ENCODE results near the gene ASAP2.
"Not testable (repeated sequence)": the region's sequence is repeated elsewhere in the genome, so short reads cannot be mapped to it uniquely, and the experiment has no call there.

The ASAP2 gene

DNA sequence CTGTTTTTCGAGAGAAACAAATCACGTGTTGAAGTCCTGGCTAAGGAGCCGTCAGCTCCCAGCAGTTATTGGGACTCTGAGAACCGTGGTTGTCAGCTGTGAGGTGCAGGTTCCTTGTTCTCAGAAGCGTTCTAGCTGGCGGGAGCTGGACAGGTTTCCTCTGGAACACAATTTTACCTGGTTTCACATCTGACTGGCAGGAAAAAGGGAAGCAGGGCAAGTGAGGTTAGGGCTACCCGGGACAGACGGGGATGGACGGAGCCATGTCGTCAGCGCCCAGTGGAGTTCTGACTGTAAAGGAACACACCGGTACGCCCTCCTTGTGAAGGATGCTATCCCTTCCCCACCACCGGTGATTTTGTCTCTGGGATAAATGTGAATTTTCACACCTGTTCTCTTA, 190.6 kb downstream of the ASAP2 start:
- Histone ChIP-seq H3K27ac (ENCODE audit: insufficient read depth, low read depth, low read length, poor library complexity, severe bottlenecking) (no peak overlapping the region), H3K4me1 (ENCODE audit: control insufficient read depth, insufficient read depth, low read length) (peaks cover 15% of the 10 kb centered on the region), H3K36me3 (ENCODE audit: control insufficient read depth, insufficient read depth, low read length) (peaks cover 4% of the 10 kb centered on the region), H3K27me3 (ENCODE audit: control insufficient read depth, insufficient read depth, low read length, poor library complexity, severe bottlenecking) (no peaks in the 10 kb centered on the region), H3K4me3 (ENCODE audit: insufficient read depth, low read depth, low read length) (no peak overlapping the region), H3K9me3 (ENCODE audit: control insufficient read depth, low read length) (no peaks in the 10 kb centered on the region)
- WGBS, 2 experiments = 96 to 97% methylated on average over 14 of the region's 14 CpGs

GRCh38 chr2:9398251-9398650, 191.6 kb downstream of the ASAP2 start:
- H3K9me3 ChIP-seq (ENCODE audit: control insufficient read depth, low read length); H3K27ac ChIP-seq (ENCODE audit: insufficient read depth, low read depth, low read length, poor library complexity, severe bottlenecking); H3K4me3 ChIP-seq (ENCODE audit: insufficient read depth, low read depth, low read length); H3K36me3 ChIP-seq (ENCODE audit: control insufficient read depth, insufficient read depth, low read length); H3K27me3 ChIP-seq (ENCODE audit: control insufficient read depth, insufficient read depth, low read length, poor library complexity, severe bottlenecking); H3K4me1 ChIP-seq (ENCODE audit: control insufficient read depth, insufficient read depth, low read length): not testable (repeated sequence)
- WGBS, 2 experiments = 94 to 95% methylated on average over 11 of the region's 11 CpGs

- no peaks in the 10 kb centered on the region for H3K4me1 ChIP-seq (ENCODE audit: control insufficient read depth, insufficient read depth, low read length)
- H3K27me3 ChIP-seq (ENCODE audit: control insufficient read depth, insufficient read depth, low read length, poor library complexity, severe bottlenecking) = no peaks in the 10 kb centered on the region
- WGBS, 2 experiments = 92 to 93% methylated on average over 20 of the region's 20 CpGs
- no peak overlapping the region for H3K4me3 ChIP-seq (ENCODE audit: insufficient read depth, low read depth, low read length)
- no peaks in the 10 kb centered on the region for H3K9me3 ChIP-seq (ENCODE audit: control insufficient read depth, low read length)
- H3K27ac ChIP-seq (ENCODE audit: insufficient read depth, low read depth, low read length, poor library complexity, severe bottlenecking) = peak overlapping the region; percentile 8
- peaks cover 8% of the 10 kb centered on the region for H3K36me3 ChIP-seq (ENCODE audit: control insufficient read depth, insufficient read depth, low read length)
Observed at GRCh38 chr2:9398881-9399780, 192.5 kb downstream of the ASAP2 start.

GRCh38 chr2:9400268-9401058, 193.9 kb downstream of the ASAP2 start:
- Histone ChIP-seq H3K36me3 (ENCODE audit: control insufficient read depth, insufficient read depth, low read length) (peaks cover 4% of the 10 kb centered on the region), H3K4me3 (ENCODE audit: insufficient read depth, low read depth, low read length) (no peak overlapping the region), H3K27ac (ENCODE audit: insufficient read depth, low read depth, low read length, poor library complexity, severe bottlenecking) (no peak overlapping the region), H3K9me3 (ENCODE audit: control insufficient read depth, low read length) (no peaks in the 10 kb centered on the region), H3K4me1 (ENCODE audit: control insufficient read depth, insufficient read depth, low read length) (no peaks in the 10 kb centered on the region), H3K27me3 (ENCODE audit: control insufficient read depth, insufficient read depth, low read length, poor library complexity, severe bottlenecking) (no peaks in the 10 kb centered on the region)
- WGBS, 2 experiments = 77 to 81% methylated on average over 11 to 12 of the region's 12 CpGs

- 92 to 94% methylated on average over 12 of the region's 12 CpGs for WGBS, 2 experiments
- no peak overlapping the region for H3K27ac ChIP-seq (ENCODE audit: insufficient read depth, low read depth, low read length, poor library complexity, severe bottlenecking)
- no peaks in the 10 kb centered on the region for H3K9me3 ChIP-seq (ENCODE audit: control insufficient read depth, low read length)
- H3K36me3 ChIP-seq (ENCODE audit: control insufficient read depth, insufficient read depth, low read length) = peaks cover 4% of the 10 kb centered on the region
- no peaks in the 10 kb centered on the region for H3K4me1 ChIP-seq (ENCODE audit: control insufficient read depth, insufficient read depth, low read length)
- H3K27me3 ChIP-seq (ENCODE audit: control insufficient read depth, insufficient read depth, low read length, poor library complexity, severe bottlenecking) = no peaks in the 10 kb centered on the region
- no peak overlapping the region for H3K4me3 ChIP-seq (ENCODE audit: insufficient read depth, low read depth, low read length)
Observed at GRCh38 chr2:9401059-9401547, 194.5 kb downstream of the ASAP2 start.

GRCh38 chr2:9401646-9402371, 195.2 kb downstream of the ASAP2 start:
- H3K4me1 ChIP-seq (ENCODE audit: control insufficient read depth, insufficient read depth, low read length) = no peaks in the 10 kb centered on the region

GRCh38 chr2:9403924-9404323, 197.3 kb downstream of the ASAP2 start:
- no peak overlapping the region for H3K27ac ChIP-seq (ENCODE audit: insufficient read depth, low read depth, low read length, poor library complexity, severe bottlenecking)
- H3K9me3 ChIP-seq (ENCODE audit: control insufficient read depth, low read length) = no peaks in the 10 kb centered on the region
- peaks cover 4% of the 10 kb centered on the region for H3K36me3 ChIP-seq (ENCODE audit: control insufficient read depth, insufficient read depth, low read length)
- H3K4me1 ChIP-seq (ENCODE audit: control insufficient read depth, insufficient read depth, low read length) = no peaks in the 10 kb centered on the region
- 93 to 96% methylated on average over 2 of the region's 2 CpGs for WGBS, 2 experiments
- H3K27me3 ChIP-seq (ENCODE audit: control insufficient read depth, insufficient read depth, low read length, poor library complexity, severe bottlenecking) = no peaks in the 10 kb centered on the region
- H3K4me3 ChIP-seq (ENCODE audit: insufficient read depth, low read depth, low read length) = no peak overlapping the region

More at GRCh38 chr2:9401646-9402371, 195.2 kb downstream of the ASAP2 start:
- no peaks in the 10 kb centered on the region for H3K9me3 ChIP-seq (ENCODE audit: control insufficient read depth, low read length)
- H3K4me3 ChIP-seq (ENCODE audit: insufficient read depth, low read depth, low read length) = no peak overlapping the region
- peaks cover 4% of the 10 kb centered on the region for H3K36me3 ChIP-seq (ENCODE audit: control insufficient read depth, insufficient read depth, low read length)
- no peaks in the 10 kb centered on the region for H3K27me3 ChIP-seq (ENCODE audit: control insufficient read depth, insufficient read depth, low read length, poor library complexity, severe bottlenecking)
- 93 to 94% methylated on average over 19 of the region's 19 CpGs for WGBS, 2 experiments
- H3K27ac ChIP-seq (ENCODE audit: insufficient read depth, low read depth, low read length, poor library complexity, severe bottlenecking) = no peak overlapping the region

GRCh38 chr2:9404451-9404850, 197.8 kb downstream of the ASAP2 start:
- Histone ChIP-seq H3K36me3 (ENCODE audit: control insufficient read depth, insufficient read depth, low read length) (peaks cover 4% of the 10 kb centered on the region), H3K27ac (ENCODE audit: insufficient read depth, low read depth, low read length, poor library complexity, severe bottlenecking) (no peak overlapping the region), H3K4me1 (ENCODE audit: control insufficient read depth, insufficient read depth, low read length) (no peaks in the 10 kb centered on the region), H3K4me3 (ENCODE audit: insufficient read depth, low read depth, low read length) (no peak overlapping the region), H3K9me3 (ENCODE audit: control insufficient read depth, low read length) (no peaks in the 10 kb centered on the region), H3K27me3 (ENCODE audit: control insufficient read depth, insufficient read depth, low read length, poor library complexity, severe bottlenecking) (no peaks in the 10 kb centered on the region)
- 93 to 100% methylated on average over 2 to 4 of the region's 4 CpGs for WGBS, 2 experiments

- WGBS, 2 experiments = 97% methylated on average over 2 of the region's 2 CpGs
- Histone ChIP-seq H3K4me1 (ENCODE audit: control insufficient read depth, insufficient read depth, low read length) (no peaks in the 10 kb centered on the region), H3K36me3 (ENCODE audit: control insufficient read depth, insufficient read depth, low read length) (peaks cover 4% of the 10 kb centered on the region), H3K27ac (ENCODE audit: insufficient read depth, low read depth, low read length, poor library complexity, severe bottlenecking) (no peak overlapping the region), H3K9me3 (ENCODE audit: control insufficient read depth, low read length) (no peaks in the 10 kb centered on the region), H3K27me3 (ENCODE audit: control insufficient read depth, insufficient read depth, low read length, poor library complexity, severe bottlenecking) (no peaks in the 10 kb centered on the region), H3K4me3 (ENCODE audit: insufficient read depth, low read depth, low read length) (no peak overlapping the region)
Observed at GRCh38 chr2:9405636-9406035, 199.0 kb downstream of the ASAP2 start.
